Subcutaneous abdominal adipose tissue (tissue), 5 donors: ENCODE data around the gene NAA38.

Source experiments
- H3K27ac ChIP-seq: one replicate; pipeline ENCODE4 v1.7.0; 2013; ENCODE audit warnings: low read depth, mild to moderate bottlenecking, inconsistent platforms, low read length, moderate library complexity
- H3K27me3 ChIP-seq, 5 donors: one replicate each; pipeline ENCODE4 v1.7.0; 2013; ENCODE audit warnings: low read length in 5 of 5, inconsistent platforms in 1 of 5; ENCODE audit not compliant: control insufficient read depth in 5 of 5, insufficient read depth in 4 of 5
- H3K36me3 ChIP-seq, 5 donors: one replicate each; pipeline ENCODE4 v1.7.0; 2013; ENCODE audit warnings: low read length in 5 of 5; ENCODE audit not compliant: control insufficient read depth in 5 of 5, insufficient read depth in 5 of 5
- H3K4me1 ChIP-seq, 5 donors: one replicate each; pipeline ENCODE4 v1.7.0; 2013; ENCODE audit warnings: low read length in 5 of 5, mild to moderate bottlenecking in 3 of 5, moderate library complexity in 1 of 5; ENCODE audit not compliant: control insufficient read depth in 5 of 5, insufficient read depth in 5 of 5
- H3K4me3 ChIP-seq, 5 donors: one replicate each; pipeline ENCODE4 v1.7.0; 2013; ENCODE audit warnings: low read length in 5 of 5, low read depth in 1 of 5
- H3K9ac ChIP-seq, 5 donors: one replicate each; pipeline ENCODE4 v1.7.0; 2013; ENCODE audit warnings: low read length in 5 of 5, mild to moderate bottlenecking in 4 of 5, moderate library complexity in 3 of 5
- H3K9me3 ChIP-seq, 5 donors: one replicate each; pipeline ENCODE4 v1.7.0; 2013; ENCODE audit warnings: low read length in 5 of 5; ENCODE audit not compliant: control insufficient read depth in 5 of 5
- donor health status: healthy.
- donor health status: healthy.
- donor health status: healthy.
- donor health status: healthy.
- donor health status: healthy.

NAA38 gene

GRCh38 chr17:7835814-7836595 is 21.4 kb downstream of the NAA38 start:
- Histone ChIP-seq H3K4me3 (peak overlapping the region; percentile 75 to 89 (median 88)), H3K9ac (peak overlapping the region; percentile 56 to 97 (median 91)), H3K27me3 (peaks cover 0 to under 1% (median 0%) of the 10 kb centered on the region in 5 donors), H3K4me1 (peaks cover 13 to 61% (median 48%) of the 10 kb centered on the region in 5 donors), H3K36me3 (peaks cover 0 to 9% (median 0%) of the 10 kb centered on the region in 5 donors), H3K9me3 (no peaks in the 10 kb centered on the region), H3K27ac (peak overlapping the region; percentile 100)

- peaks cover 11 to 54% (median 44%) of the 10 kb centered on the region in 5 donors for H3K4me1 ChIP-seq
- peaks cover 0 to 5% (median 2%) of the 10 kb centered on the region in 5 donors for H3K27me3 ChIP-seq
- no peaks in the 10 kb centered on the region for H3K9me3 ChIP-seq
- peak overlapping the region; percentile 100 for H3K27ac ChIP-seq
- H3K4me3 ChIP-seq = peak overlapping the region; percentile 75 to 94 (median 88)
- H3K9ac ChIP-seq = peak overlapping the region in 4 of 5 donors; percentile 91 to 97 (median 95)
- peaks cover 0 to 8% (median 0%) of the 10 kb centered on the region in 5 donors for H3K36me3 ChIP-seq
These were observed 22.2 kb downstream of the NAA38 start for GRCh38 chr17:7834957-7835813.

- Histone ChIP-seq H3K27me3 (peaks cover 0 to 5% (median 2%) of the 10 kb centered on the region in 5 donors), H3K36me3 (peaks cover 0 to 2% (median 0%) of the 10 kb centered on the region in 5 donors), H3K4me3 (peak overlapping the region; percentile 75 to 94 (median 88)), H3K9me3 (no peaks in the 10 kb centered on the region), H3K9ac (peak overlapping the region; percentile 78 to 97 (median 90)), H3K27ac (peak overlapping the region; percentile 100), H3K4me1 (peaks cover 11 to 51% (median 39%) of the 10 kb centered on the region in 5 donors)
These were observed 22.8 kb downstream of the NAA38 start for GRCh38 chr17:7834542-7834956.

GRCh38 chr17:7833795-7834541 is 23.4 kb downstream of the NAA38 start, which contains the start of gene KDM6B:
KDM6B (plus strand) TSS chr17:7834217; CDS start chr17:7845555, 11,338 bp downstream.
- H3K4me3 ChIP-seq = peak within 1 kb of the TSS; percentile 75 to 94 (median 88)
- no peaks in the 10 kb centered on the region for H3K9me3 ChIP-seq
- H3K27me3 ChIP-seq = peaks cover 0 to 5% (median 2%) of the 10 kb centered on the region in 5 donors
- peaks cover 11 to 45% (median 33%) of the 10 kb centered on the region in 5 donors for H3K4me1 ChIP-seq
- peak within 1 kb of the TSS; percentile 100 for H3K27ac ChIP-seq
- H3K36me3 ChIP-seq = no peaks in the 10 kb centered on the region
- peak within 1 kb of the TSS; percentile 84 to 97 (median 91) for H3K9ac ChIP-seq

- Histone ChIP-seq H3K9ac (peak overlapping the region in 3 of 5 donors; percentile 49 to 97 (median 68)), H3K36me3 (no peaks in the 10 kb centered on the region), H3K27me3 (peaks cover 0 to 5% (median 2%) of the 10 kb centered on the region in 5 donors), H3K4me3 (peak overlapping the region; percentile 66 to 89 (median 87)), H3K4me1 (peaks cover 11 to 39% (median 26%) of the 10 kb centered on the region in 5 donors), H3K27ac (peak overlapping the region; percentile 100), H3K9me3 (no peaks in the 10 kb centered on the region)
These were observed 24.2 kb downstream of the NAA38 start for GRCh38 chr17:7833011-7833794.

GRCh38 chr17:7832431-7832830 is 24.9 kb downstream of the NAA38 start:
- H3K4me3 ChIP-seq = no peak overlapping the region

GRCh38 chr17:7831233-7831632 is 26.1 kb downstream of the NAA38 start:
- no peak overlapping the region for H3K4me3 ChIP-seq
- H3K9me3 ChIP-seq = no peaks in the 10 kb centered on the region
- H3K4me1 ChIP-seq = peaks cover 4 to 22% (median 10%) of the 10 kb centered on the region in 5 donors
- H3K27me3 ChIP-seq = peaks cover 0 to 5% (median 2%) of the 10 kb centered on the region in 5 donors
- no peak overlapping the region for H3K27ac ChIP-seq
- H3K9ac ChIP-seq = no peak overlapping the region
- no peaks in the 10 kb centered on the region for H3K36me3 ChIP-seq

More at GRCh38 chr17:7832431-7832830, 24.9 kb downstream of the NAA38 start:
- Histone ChIP-seq H3K9me3 (no peaks in the 10 kb centered on the region), H3K27ac (no peak overlapping the region), H3K4me1 (peaks cover 11 to 33% (median 21%) of the 10 kb centered on the region in 5 donors), H3K9ac (no peak overlapping the region), H3K36me3 (no peaks in the 10 kb centered on the region), H3K27me3 (peaks cover 0 to 5% (median 2%) of the 10 kb centered on the region in 5 donors)

GRCh38 chr17:7830616-7831015 is 26.7 kb downstream of the NAA38 start:
- Histone ChIP-seq H3K36me3 (no peaks in the 10 kb centered on the region), H3K4me3 (no peak overlapping the region), H3K27me3 (peaks cover 0 to 5% (median 2%) of the 10 kb centered on the region in 5 donors), H3K27ac (no peak overlapping the region), H3K9ac (no peak overlapping the region), H3K9me3 (no peaks in the 10 kb centered on the region), H3K4me1 (peaks cover 4 to 18% (median 7%) of the 10 kb centered on the region in 5 donors)
